DND-41 (cell line): Measurements from ENCODE around the gene TSHZ2.

ENCODE experiments used
- CTCF ChIP-seq: IDR thresholded peaks from 2 replicates; pipeline ENCODE4 v1.5.1; 2012; ENCODE audit warnings: borderline replicate concordance, low read length, moderate library complexity, mild to moderate bottlenecking; ENCODE audit not compliant: poor library complexity, severe bottlenecking; ENCODE audit errors: extremely low read depth
- EZH2 ChIP-seq: IDR thresholded peaks from 3 replicates; pipeline ENCODE4 v1.6.1; 2012; ENCODE audit warnings: borderline replicate concordance, low read depth, mild to moderate bottlenecking, moderate library complexity, low read length, inconsistent platforms; ENCODE audit not compliant: severe bottlenecking

- TF ChIP-seq CTCF = no peak
- TF ChIP-seq EZH2 = no peak
These were observed 545.0 kb downstream of the TSHZ2 start for GRCh38 chr20:53517146-53517545.
